Activated naive CD4-positive, alpha-beta T cell (primary cell): ENCODE results near the gene NOC2L.

Source experiments
- DNase-seq, 4 experiments: peaks; one replicate each; lab custom pipeline; 2025; lab: John Stamatoyannopoulos, UW

The NOC2L gene

GRCh38 chr1:929712-930632 lies 29.1 kb downstream of the NOC2L start:
- no peak for DNase-seq

- DNase-seq = no peak
Observed at GRCh38 chr1:928825-929661, 30.0 kb downstream of the NOC2L start.

- DNase-seq = no peak
Observed at GRCh38 chr1:927748-928147, 31.3 kb downstream of the NOC2L start.

DNA sequence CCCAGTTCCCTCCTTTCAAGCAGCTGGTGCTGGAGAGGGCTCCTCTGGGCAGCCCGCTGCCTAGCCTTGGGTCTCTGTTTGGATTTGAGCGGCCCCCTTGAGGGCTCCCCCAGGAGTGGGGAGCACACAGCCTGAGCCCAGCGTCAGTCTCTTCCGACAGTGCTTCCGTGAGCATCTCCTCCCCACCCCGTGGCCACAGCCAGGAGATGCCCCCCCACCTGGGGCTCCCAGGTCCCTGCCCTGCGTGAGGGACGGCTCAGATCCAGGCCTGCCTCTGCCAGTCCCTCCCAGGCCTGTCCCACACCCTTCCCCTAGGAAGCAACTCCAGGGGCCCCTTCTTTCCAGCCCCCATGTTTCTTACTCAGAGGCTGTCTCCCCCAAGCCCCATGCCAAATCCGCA lies 31.8 kb downstream of the NOC2L start:
- no peak for DNase-seq

- DNase-seq = no peak
Observed at GRCh38 chr1:925561-926421, 33.3 kb downstream of the NOC2L start.

GRCh38 chr1:924656-925560 lies 34.1 kb downstream of the NOC2L start:
- DNase-seq = no peak

DNA sequence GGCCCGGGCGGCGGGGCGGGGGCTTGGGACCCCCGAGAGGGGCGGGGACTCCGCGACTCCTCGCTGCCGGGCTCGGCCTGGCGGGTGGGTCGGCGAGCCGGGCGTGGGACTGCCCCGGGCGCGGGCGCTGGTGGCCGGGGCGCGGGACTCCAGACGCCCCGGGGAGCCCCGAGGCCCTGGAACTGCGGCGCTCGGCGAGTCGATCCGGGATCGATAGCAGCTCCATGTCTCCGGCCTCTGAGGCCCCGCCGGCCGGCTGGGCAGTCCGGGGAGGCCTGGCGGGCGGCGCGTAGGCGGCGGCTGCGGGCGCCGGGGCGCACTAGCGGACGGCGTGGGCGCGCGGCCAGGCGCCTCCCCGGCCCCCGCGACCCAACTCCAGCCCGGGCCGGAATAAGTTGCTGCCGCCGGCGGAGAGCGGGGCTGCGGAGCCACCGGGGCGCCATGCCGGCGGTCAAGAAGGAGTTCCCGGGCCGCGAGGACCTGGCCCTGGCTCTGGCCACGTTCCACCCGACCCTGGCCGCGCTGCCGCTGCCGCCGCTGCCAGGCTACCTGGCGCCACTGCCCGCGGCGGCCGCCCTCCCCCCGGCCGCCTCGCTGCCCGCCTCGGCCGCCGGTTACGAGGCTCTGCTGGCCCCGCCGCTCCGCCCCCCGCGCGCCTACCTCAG lies 34.9 kb downstream of the NOC2L start:
- no peak for DNase-seq

GRCh38 chr1:923131-923990 lies 35.7 kb downstream of the NOC2L start, which contains the start of gene SAMD11:
TSS of gene SAMD11 (plus strand) at chr1:923923. CDS start at chr1:924432, 509 bp downstream.
- peak in 2 of 4 experiments; percentile 39 to 66 for DNase-seq

DNA sequence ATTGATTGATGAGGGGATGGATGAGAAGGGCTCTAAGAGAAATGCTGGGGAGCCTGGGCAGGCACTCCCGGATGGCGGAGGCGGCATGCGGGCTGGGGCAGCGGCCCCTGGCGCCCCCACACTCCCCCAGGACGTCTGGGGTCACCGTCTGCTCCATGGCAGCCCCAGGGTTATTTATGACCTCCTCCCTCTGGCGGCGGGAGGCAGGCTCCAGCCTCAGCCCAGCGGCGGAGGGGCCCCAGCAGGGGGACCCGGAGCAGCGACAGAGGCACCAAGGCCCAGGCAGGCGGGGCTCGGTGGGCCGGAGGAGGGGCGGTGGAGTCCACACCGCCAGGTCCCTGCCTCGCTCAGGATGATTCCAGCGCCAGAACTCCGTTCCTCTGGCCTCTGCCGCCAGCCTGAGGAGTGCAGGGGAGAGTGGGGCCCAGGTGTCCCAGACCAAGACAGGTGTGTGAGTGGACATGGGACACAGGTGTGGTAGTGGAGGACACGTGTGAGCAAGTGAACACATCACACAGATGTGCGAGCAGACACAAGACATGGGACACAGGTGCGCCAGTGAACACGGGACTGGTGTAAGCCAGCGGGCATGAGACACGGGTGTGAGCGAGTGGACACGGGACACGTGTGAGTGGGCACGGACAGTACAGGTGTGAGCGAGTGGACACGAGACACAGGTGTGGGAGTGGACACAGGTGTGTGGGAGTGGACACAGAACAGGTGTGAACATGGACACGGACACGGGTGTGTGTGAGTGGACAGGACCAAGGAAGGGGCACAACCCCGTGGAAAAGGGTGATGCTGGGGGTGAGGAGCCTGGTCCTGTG lies 37.8 kb downstream of the NOC2L start:
- peak in 1 of 4 experiments; percentile 20 for DNase-seq

DNA sequence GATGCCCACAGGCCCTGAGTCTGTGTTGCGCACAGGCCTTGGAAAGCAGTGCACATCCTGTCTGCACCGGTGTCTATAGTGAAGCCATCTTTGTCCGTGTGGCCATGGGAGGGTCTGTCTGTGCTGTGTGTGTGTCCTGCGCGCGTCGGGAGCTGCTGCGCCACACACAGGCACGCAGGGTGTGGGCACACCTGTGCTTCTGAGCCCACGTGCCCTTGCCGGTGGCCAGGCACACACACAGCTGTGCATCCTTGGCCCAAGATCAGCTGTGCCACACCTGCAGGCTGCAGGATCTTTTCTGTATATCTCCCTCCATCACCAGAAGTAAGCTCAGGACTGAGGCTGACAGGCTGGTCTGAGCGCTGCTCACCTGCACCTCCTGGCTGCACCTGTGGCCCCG lies 38.5 kb downstream of the NOC2L start:
- no peak for DNase-seq

DNA sequence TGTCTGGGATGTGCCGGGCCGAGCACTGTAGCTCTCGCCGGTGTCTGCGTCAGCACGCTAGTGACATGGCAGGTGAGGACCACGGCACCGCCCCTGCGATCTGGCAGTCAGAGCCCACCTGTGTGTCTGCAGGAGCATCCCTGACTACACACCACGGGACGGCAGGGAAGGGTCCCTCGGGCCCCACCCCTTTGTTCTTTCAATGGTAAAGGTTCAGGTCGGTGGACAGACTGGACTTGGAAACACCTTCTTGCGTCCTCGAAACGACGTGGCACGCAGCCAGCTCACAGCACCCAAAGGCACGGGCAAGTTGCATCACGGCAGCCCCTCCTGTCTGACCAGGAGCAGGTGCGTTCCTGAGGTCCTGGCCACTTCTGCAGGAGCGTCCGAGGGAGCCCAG lies 39.0 kb downstream of the NOC2L start:
- DNase-seq = no peak

DNA sequence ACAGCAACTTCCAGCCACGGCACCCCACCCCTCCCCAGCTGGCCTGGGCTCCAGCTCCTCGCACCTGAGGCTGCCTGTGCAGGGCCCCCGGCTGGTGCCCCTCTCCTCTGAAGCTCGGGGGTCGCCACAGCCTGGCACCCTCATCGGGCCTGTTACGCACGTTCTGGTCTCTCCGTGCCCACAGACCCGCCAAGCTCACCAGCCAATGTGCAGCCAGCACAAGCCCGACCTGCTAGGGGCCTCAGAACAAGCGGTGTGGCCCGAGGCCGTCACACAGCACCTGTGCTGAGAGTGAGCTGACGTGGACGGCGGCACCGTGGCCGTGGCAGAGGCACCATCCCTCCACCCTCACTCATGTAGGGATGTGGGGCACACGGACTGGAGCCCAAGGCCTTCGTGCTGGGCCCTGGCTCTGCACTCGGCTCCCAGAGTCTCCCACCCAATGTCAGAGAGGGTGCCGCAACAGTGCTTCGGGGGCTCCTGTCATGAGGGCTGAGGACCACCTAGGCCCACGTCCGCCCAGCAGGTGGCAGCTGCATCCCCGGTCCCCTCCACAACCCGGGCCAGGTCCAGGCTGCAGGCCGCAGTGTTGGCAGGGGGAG lies 39.7 kb downstream of the NOC2L start:
- DNase-seq = no peak

DNA sequence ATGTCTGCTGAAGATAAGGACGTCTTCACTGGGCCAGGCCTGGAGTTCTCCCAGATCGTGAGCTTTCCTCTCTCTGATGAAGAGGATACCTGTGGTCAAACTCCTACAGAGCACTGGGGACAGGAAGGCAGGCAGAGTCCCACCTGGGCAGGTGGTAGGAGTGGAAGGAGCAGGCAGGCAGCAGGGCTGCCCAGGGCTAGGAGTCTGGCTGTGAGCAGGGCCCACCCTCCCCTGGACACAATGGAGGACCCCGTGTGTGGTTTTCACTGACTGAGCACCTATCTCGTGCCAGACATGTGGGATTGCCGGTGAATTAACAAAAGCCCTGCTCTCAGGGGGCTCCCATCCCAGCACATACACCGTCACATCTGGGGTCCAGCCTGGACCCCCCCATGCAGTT lies 40.2 kb downstream of the NOC2L start:
- DNase-seq = no peak

DNA sequence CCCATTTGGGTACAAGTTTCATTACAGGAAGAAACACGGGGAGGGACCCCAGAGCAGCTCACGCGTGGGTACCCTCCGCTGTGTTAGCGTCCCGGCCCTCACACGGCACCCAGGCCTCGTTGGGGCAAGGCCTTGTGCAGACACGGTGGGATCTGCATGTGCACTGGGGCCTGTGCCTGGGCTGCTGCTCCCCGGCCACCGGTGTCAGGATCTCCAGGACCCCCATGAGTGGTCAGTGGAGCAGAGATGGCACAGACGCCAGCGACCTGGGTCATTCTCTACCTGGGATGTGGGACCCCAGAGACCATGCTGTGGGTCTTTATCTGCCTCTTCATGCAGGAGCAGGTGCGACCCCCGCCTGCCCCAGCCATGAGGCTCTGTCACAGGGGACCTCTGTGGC lies 40.7 kb downstream of the NOC2L start:
- no peak for DNase-seq

- no peak for DNase-seq
Observed at GRCh38 chr1:917466-918091, 41.5 kb downstream of the NOC2L start.

DNA sequence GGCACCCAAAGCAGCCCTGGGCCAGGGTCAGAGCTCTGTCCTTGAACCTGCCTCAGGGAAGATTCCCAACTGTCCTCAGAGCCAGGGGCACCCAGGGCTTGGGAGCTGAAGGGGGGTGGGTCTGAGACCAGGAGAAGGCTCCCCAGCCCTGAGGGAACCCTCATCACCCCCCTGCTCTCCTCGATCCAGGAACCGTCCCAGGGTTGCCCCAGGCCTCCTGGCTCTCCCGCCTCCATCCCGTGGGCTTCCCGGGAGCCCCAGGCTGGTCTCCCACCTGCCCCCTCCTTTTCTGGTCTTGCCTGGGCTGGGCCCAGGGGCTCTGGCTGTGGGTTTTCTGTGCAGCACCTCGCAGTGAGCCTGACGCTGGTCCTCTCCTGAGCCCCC lies 42.0 kb downstream of the NOC2L start:
- DNase-seq = no peak
